Endothelial cell (in vitro differentiated cells): Measurements from ENCODE around the gene DNAJC7. TPM values are rescaled to one million over a fixed set of nuclear protein-coding genes. Genes with fewer than 3 reads are reported as not detected.
"Not testable (repeated sequence)": the region's sequence is repeated elsewhere in the genome, so short reads cannot be mapped to it uniquely, and the experiment has no call there.

Experiments used
- DNase-seq: peaks from one replicate; pipeline ENCODE4 v3.0.0; 2021; ENCODE audit warnings: low spot score
- H3K27ac Mint-ChIP-seq: one replicate; pipeline ENCODE4 v1.8.0; 2021; ENCODE audit warnings: mixed read lengths, inconsistent platforms; ENCODE audit not compliant: unreplicated experiment
- H3K27me3 Mint-ChIP-seq: one replicate; pipeline ENCODE4 v1.8.0; 2021; ENCODE audit warnings: mild to moderate bottlenecking, moderate library complexity, mixed read lengths, inconsistent platforms; ENCODE audit not compliant: unreplicated experiment
- H3K36me3 Mint-ChIP-seq: one replicate; pipeline ENCODE4 v1.8.0; 2021; ENCODE audit warnings: mild to moderate bottlenecking, low read depth, mixed read lengths, inconsistent platforms; ENCODE audit not compliant: unreplicated experiment
- H3K4me1 Mint-ChIP-seq: one replicate; pipeline ENCODE4 v1.8.0; 2021; ENCODE audit warnings: mild to moderate bottlenecking, mixed read lengths, inconsistent platforms; ENCODE audit not compliant: unreplicated experiment
- H3K4me3 Mint-ChIP-seq: one replicate; pipeline ENCODE4 v1.8.0; 2021; ENCODE audit warnings: mild to moderate bottlenecking, mixed read lengths, inconsistent platforms; ENCODE audit not compliant: unreplicated experiment
- H3K9me3 Mint-ChIP-seq: one replicate; pipeline ENCODE4 v1.8.0; 2021; ENCODE audit warnings: mixed read lengths, inconsistent platforms; ENCODE audit not compliant: unreplicated experiment
- CTCF ChIP-seq: fragments of 200-600 bp; sonication (generic); IDR thresholded peaks from one replicate; pipeline ENCODE4 v1.5.0; 2021; ENCODE audit warnings: antibody characterized with exemption; ENCODE audit not compliant: unreplicated experiment
- total RNA-seq: library from RNA; stranded (reverse); fragmentation: NEBNext Ultra II Directional; extraction: Animal tissue kit (Norgen Biotek cat#: 25700); gene quantifications from one replicate; pipeline ENCODE4 v1.2.1, GENCODE V29; 2021; ENCODE audit not compliant: unreplicated experiment

The DNAJC7 gene
- total RNA-seq, 1 donor from 2014 or later = 92.8 TPM

- H3K9me3 Mint-ChIP-seq = no peaks in the 10 kb centered on the region
- peaks cover 3% of the 10 kb centered on the region for H3K36me3 Mint-ChIP-seq
- no peak overlapping the region for H3K4me3 Mint-ChIP-seq
- H3K27ac Mint-ChIP-seq = no peak overlapping the region
- no peak for DNase-seq
- H3K27me3 Mint-ChIP-seq = peaks cover under 1% of the 10 kb centered on the region
- H3K4me1 Mint-ChIP-seq = peaks cover 16% of the 10 kb centered on the region
- no peak for TF ChIP-seq CTCF
Observed at GRCh38 chr17:42010898-42011516, 6.2 kb downstream of the DNAJC7 start.

GRCh38 chr17:42010266-42010680 is 7.0 kb downstream of the DNAJC7 start:
- peaks cover 13% of the 10 kb centered on the region for H3K4me1 Mint-ChIP-seq
- not testable (repeated sequence) for H3K27ac Mint-ChIP-seq, H3K4me3 Mint-ChIP-seq, DNase-seq, H3K9me3 Mint-ChIP-seq, H3K36me3 Mint-ChIP-seq, H3K27me3 Mint-ChIP-seq

GRCh38 chr17:42009170-42009569 is 8.1 kb downstream of the DNAJC7 start:
- Mint-ChIP-seq H3K27ac (no peak overlapping the region), H3K4me1 (peaks cover 13% of the 10 kb centered on the region)

GRCh38 chr17:42005166-42005565 is 12.1 kb downstream of the DNAJC7 start:
- Mint-ChIP-seq H3K36me3 (peaks cover 11% of the 10 kb centered on the region), H3K27ac (no peak overlapping the region), H3K9me3 (no peaks in the 10 kb centered on the region), H3K27me3 (no peaks in the 10 kb centered on the region), H3K4me1 (peaks cover 4% of the 10 kb centered on the region), H3K4me3 (no peak overlapping the region)
- DNase-seq = no peak
- no peak for TF ChIP-seq CTCF

More at GRCh38 chr17:42009170-42009569, 8.1 kb downstream of the DNAJC7 start:
- Mint-ChIP-seq H3K36me3 (peaks cover 3% of the 10 kb centered on the region), H3K27me3 (no peaks in the 10 kb centered on the region), H3K4me3 (no peak overlapping the region), H3K9me3 (no peaks in the 10 kb centered on the region)
- no peak for DNase-seq
- TF ChIP-seq CTCF = no peak

- Mint-ChIP-seq H3K27me3 (no peaks in the 10 kb centered on the region), H3K4me3 (no peak overlapping the region), H3K27ac (peak overlapping the region; percentile 14), H3K9me3 (no peaks in the 10 kb centered on the region), H3K36me3 (peaks cover 17% of the 10 kb centered on the region), H3K4me1 (peaks cover 4% of the 10 kb centered on the region)
- no peak for TF ChIP-seq CTCF
- DNase-seq = no peak
Observed at GRCh38 chr17:42002792-42003301, 14.4 kb downstream of the DNAJC7 start.
